IMR-90 (cell line): ENCODE data around the gene ZNF362. TPM values are rescaled to one million over a fixed set of nuclear protein-coding genes. Genes with fewer than 3 reads are reported as not detected.

Experiments used
- ATAC-seq: fragments of 200-7000 bp; cut with Tn5 transposase; 2 replicates; pipeline ENCODE4 v1.9.1; 2020; ENCODE audit warnings: low read depth, mild to moderate bottlenecking, moderate library complexity
- BruUV-seq: library from RNA; stranded (reverse); fragments of 400-500 nt; replicated peaks from 2 replicates; lab custom pipeline; 2021; lab: Mats Ljungman, UMichigan
- CTCF ChIA-PET: fragments of 300-600 bp; formaldehyde crosslinking; extraction: SDS; loops from one replicate; lab custom pipeline; 2021; ENCODE audit warnings: antibody characterized with exemption; lab: Yijun Ruan, JAX
- POLR2A ChIA-PET: fragments of 300-600 bp; sonication (Branson Sonifier 250); formaldehyde crosslinking; loops from one replicate; lab custom pipeline; 2022; ENCODE audit warnings: antibody characterized with exemption; ENCODE audit not compliant: unreplicated experiment; lab: Charles Lee
- DNase-seq: peaks from one replicate; pipeline ENCODE4 v3.0.0; 2013
- H2AFZ ChIP-seq: replicated peaks from 2 replicates; pipeline ENCODE3; 2013; ENCODE audit warnings: low read length, mild to moderate bottlenecking; ENCODE audit not compliant: poor library complexity
- H2AK5ac ChIP-seq: 2 replicates; pipeline ENCODE4 v1.6.1; 2013; ENCODE audit warnings: low read depth, low read length, inconsistent platforms
- H2AK9ac ChIP-seq: replicated peaks from 2 replicates; pipeline ENCODE3; 2013; ENCODE audit warnings: mild to moderate bottlenecking, low read depth, low read length, moderate library complexity; ENCODE audit not compliant: poor library complexity
- H2BK120ac ChIP-seq: 2 replicates; pipeline ENCODE4 v1.6.1; 2013; ENCODE audit warnings: low read depth, low read length, inconsistent platforms
- H2BK15ac ChIP-seq: 3 replicates; pipeline ENCODE4 v1.6.1; 2013; ENCODE audit warnings: low read depth, low read length, inconsistent platforms
- H2BK20ac ChIP-seq: 2 replicates; pipeline ENCODE4 v1.6.1; 2013; ENCODE audit warnings: low read depth, mild to moderate bottlenecking, inconsistent platforms, low read length, moderate library complexity
- H2BK5ac ChIP-seq: 2 replicates; pipeline ENCODE4 v1.6.1; 2013; ENCODE audit warnings: mild to moderate bottlenecking, low read depth, low read length, inconsistent platforms; ENCODE audit not compliant: poor library complexity, severe bottlenecking
- H3K14ac ChIP-seq: replicated peaks from 2 replicates; pipeline ENCODE4 v1.6.1; 2013; ENCODE audit warnings: low read depth, low read length, inconsistent platforms
- H3K18ac ChIP-seq: 2 replicates; pipeline ENCODE4 v1.6.1; 2013; ENCODE audit warnings: low read depth, low read length, control low read depth
- H3K23ac ChIP-seq: 2 replicates; pipeline ENCODE4 v1.6.1; 2013; ENCODE audit warnings: low read depth, low read length, inconsistent platforms
- H3K27ac ChIP-seq: 2 replicates; pipeline ENCODE4 v1.5.1; 2013; ENCODE audit warnings: mild to moderate bottlenecking, control low read depth, low read length; ENCODE audit not compliant: insufficient read depth
- H3K27me3 ChIP-seq: 2 replicates; pipeline ENCODE4 v1.6.1; 2013; ENCODE audit warnings: low read length; ENCODE audit not compliant: control insufficient read depth, insufficient read depth
- H3K36me3 ChIP-seq: 2 replicates; pipeline ENCODE4 v1.6.1; 2013; ENCODE audit warnings: low read length, mixed read lengths; ENCODE audit not compliant: control insufficient read depth, insufficient read depth
- H3K4ac ChIP-seq: 2 replicates; pipeline ENCODE4 v1.6.1; 2013; ENCODE audit warnings: low read depth, low read length, inconsistent platforms
- H3K4me1 ChIP-seq: 2 replicates; pipeline ENCODE4 v1.6.1; 2013; ENCODE audit warnings: low read length, mixed read lengths; ENCODE audit not compliant: control insufficient read depth, insufficient read depth
- H3K4me2 ChIP-seq: 2 replicates; pipeline ENCODE4 v1.6.1; 2013; ENCODE audit warnings: low read depth, mild to moderate bottlenecking, control low read depth, low read length, moderate library complexity
- H3K4me3 ChIP-seq: 2 replicates; pipeline ENCODE4 v1.5.1; 2013; ENCODE audit warnings: low read depth, mild to moderate bottlenecking, control low read depth, low read length, moderate library complexity; ENCODE audit not compliant: insufficient read depth
- H3K56ac ChIP-seq: 2 replicates; pipeline ENCODE4 v1.6.1; 2013; ENCODE audit warnings: low read length, inconsistent platforms; ENCODE audit not compliant: insufficient read depth; ENCODE audit errors: extremely low read depth
- H3K79me1 ChIP-seq, 2 experiments: 2 replicates each; pipeline ENCODE4 v1.6.1; 2013; ENCODE audit warnings: low read length in 2 of 2, inconsistent platforms in 1 of 2, low read depth in 1 of 2
- H3K9ac ChIP-seq: 2 replicates; pipeline ENCODE4 v1.6.1; 2013; ENCODE audit warnings: low read depth, low read length, control low read depth
- H3K9me1 ChIP-seq: 2 replicates; pipeline ENCODE4 v1.6.1; 2013; ENCODE audit warnings: low read length, inconsistent platforms; ENCODE audit not compliant: insufficient read depth
- H3K9me3 ChIP-seq: 2 replicates; pipeline ENCODE4 v1.6.1; 2013; ENCODE audit warnings: low read length; ENCODE audit not compliant: control insufficient read depth, insufficient read depth
- H4K20me1 ChIP-seq: 2 replicates; pipeline ENCODE4 v1.6.1; 2013; ENCODE audit warnings: low read length, inconsistent platforms; ENCODE audit not compliant: insufficient read depth
- H4K5ac ChIP-seq: 2 replicates; pipeline ENCODE4 v1.6.1; 2013; ENCODE audit warnings: mild to moderate bottlenecking, low read depth, low read length, control low read depth
- H4K8ac ChIP-seq, 2 experiments: 2 replicates each; pipeline ENCODE4 v1.6.1; 2013; ENCODE audit warnings: low read depth in 2 of 2, low read length in 2 of 2, control low read depth in 1 of 2, inconsistent platforms in 1 of 2
- H4K91ac ChIP-seq: 2 replicates; pipeline ENCODE4 v1.6.1; 2013; ENCODE audit warnings: low read depth, low read length, inconsistent platforms; ENCODE audit not compliant: insufficient read depth
- MXI1 ChIP-seq: IDR thresholded peaks from 2 replicates; pipeline ENCODE4 v1.6.1; 2012; ENCODE audit warnings: low read depth, mild to moderate bottlenecking, low read length, moderate library complexity, borderline replicate concordance
- RFX5 ChIP-seq: IDR thresholded peaks from 2 replicates; pipeline ENCODE4 v1.8.0; 2012; ENCODE audit warnings: low read depth, mild to moderate bottlenecking, low read length, moderate library complexity
- SMC3 ChIP-seq: fragments of 150-350 bp; IDR thresholded peaks from 2 replicates; pipeline ENCODE4 v1.6.1; 2016; ENCODE audit warnings: low read depth, mild to moderate bottlenecking, antibody characterized with exemption, low read length, moderate library complexity
- dilution Hi-C: fragments of 300-500 bp; cut with HindIII; formaldehyde crosslinking; loops from one replicate; pipeline ENCODE4 v1.14.3; 2018; ENCODE audit warnings: low sequenced_read_pairs; ENCODE audit not compliant: unreplicated experiment
- in situ Hi-C: fragments of 300-500 bp; cut with MboI; formaldehyde crosslinking; loops from 3 replicates; pipeline ENCODE4 v1.14.3; 2019; ENCODE audit warnings: low sequenced_read_pairs, inconsistent platforms, mixed read lengths
- intact Hi-C: fragments of 100-400 bp; cut with micrococcal nuclease; formaldehyde crosslinking; loops from 2 replicates; pipeline ENCODE4 v1.10.0; 2022
- polyA plus RNA-seq, 3 experiments: library from polyadenylated mRNA; depleted of rRNA; stranded (reverse); fragments of >200 nt; gene quantifications; 2 replicates each; pipeline ENCODE4 v1.2.3, GENCODE V29; 2012; ENCODE audit warnings: low replicate concordance in 1 of 3
- total RNA-seq: library from RNA; depleted of rRNA; stranded (reverse); fragments of >200 nt; gene quantifications from 2 replicates; pipeline ENCODE4 v1.2.3, GENCODE V29; 2012

Gene ZNF362
- total and polyA plus RNA-seq, 2 of the 4 experiments (the other 2 are of a cell fraction) = 5.7 to 12.9 TPM

- intact Hi-C loops (no loop called here), dilution Hi-C loops (no loop called here), in situ Hi-C loops (no loop called here)
- BruUV-seq = no TSS peak
- Histone ChIP-seq H4K8ac (no peak overlapping the region), H2BK120ac (no peak overlapping the region), H3K56ac (no peak overlapping the region), H3K9me3 (0 out of 2 replicates have a peak, but pooled peaks cover 2% of the 10 kb centered on the region), H3K4me1 (no peaks in the 10 kb centered on the region), H3K18ac (no peak overlapping the region), H4K20me1 (no peaks in the 10 kb centered on the region), H3K14ac (no peak overlapping the region), H3K4ac (no peak overlapping the region), H2BK20ac (no peak overlapping the region), H4K91ac (no peak overlapping the region), H2BK5ac (no peak overlapping the region), H3K36me3 (no peaks in the 10 kb centered on the region), H3K4me3 (no peak overlapping the region), H3K4me2 (no peak overlapping the region), H3K9ac (no peak overlapping the region), H3K27me3 (peaks cover 28% of the 10 kb centered on the region), H3K27ac (no peak overlapping the region), H3K9me1 (no peaks in the 10 kb centered on the region), H2AK5ac (no peak overlapping the region), H2AK9ac (no peak overlapping the region), H3K23ac (no peak overlapping the region), H2BK15ac (no peak overlapping the region), H3K79me1 (no peaks in the 10 kb centered on the region), H4K5ac (no peak overlapping the region), H2AFZ (no peak overlapping the region)
- DNase-seq (no peak), ATAC-seq (no peak)
- POLR2A ChIA-PET = no interaction called here
- CTCF ChIA-PET = no interaction called here
- TF ChIP-seq MXI1 (no peak), RFX5 (no peak), SMC3 (no peak)
Observed at GRCh38 chr1:33248244-33248643, 8.0 kb upstream of the ZNF362 start.
